Endometrial microvascular endothelial cells (primary cell): ENCODE measurements around the gene ESM1. TPM values are rescaled to one million over a fixed set of nuclear protein-coding genes. Genes with fewer than 3 reads are reported as not detected.

Experiments used
- total RNA-seq: library from RNA; depleted of rRNA; stranded (reverse); fragments of >200 nt; gene quantifications from one replicate; pipeline ENCODE4 v1.2.3, GENCODE V29; 2015; ENCODE audit errors: inconsistent ontology term

ESM1 gene
- total RNA-seq, 1 donor from 2014 or later, result 365 TPM

Other genes starting within 250 kb of the ESM1 start
- gene GZMK, start 38.7 kb upstream of the ESM1 start, total RNA-seq, result not detected
- not detected for gene GZMA, start 117.1 kb upstream of the ESM1 start, total RNA-seq
- gene GPX8, start 174.6 kb upstream of the ESM1 start, total RNA-seq, result 70.5 TPM
- gene CDC20B, start 187.6 kb upstream of the ESM1 start, total RNA-seq, result not detected
- gene MCIDAS, start 241.7 kb upstream of the ESM1 start, total RNA-seq, result not detected
- gene CCNO, start 248.0 kb upstream of the ESM1 start, total RNA-seq, result not detected